K562 (cell line): ENCODE results near the gene TMF1. TPM values are rescaled to one million over a fixed set of nuclear protein-coding genes. Genes with fewer than 3 reads are reported as not detected.

ENCODE experiments used
- ARID2 ChIP-seq: fragments of 450-650 bp; IDR thresholded peaks from 2 replicates; pipeline ENCODE4 v1.6.1; 2017; ENCODE audit warnings: antibody characterized with exemption, mild to moderate bottlenecking
- CBFA2T2 ChIP-seq: fragments of 450-650 bp; conservative IDR thresholded peaks from 2 replicates; pipeline ENCODE4 v1.6.1; 2017; ENCODE audit warnings: mild to moderate bottlenecking
- CC2D1A ChIP-seq: fragments of 450-650 bp; IDR thresholded peaks from 2 replicates; pipeline ENCODE4 v1.6.1; 2017; ENCODE audit warnings: mild to moderate bottlenecking
- CHD1 ChIP-seq: fragments of 200-600 bp; sonication (generic); IDR thresholded peaks from one replicate; pipeline ENCODE4 v1.6.1; 2012; ENCODE audit warnings: mild to moderate bottlenecking, moderate library complexity, low read length, inconsistent platforms
- GTF2E2 ChIP-seq: fragments of 200-800 bp; sonication (Bioruptor generic); IDR thresholded peaks from 2 replicates; pipeline ENCODE4 v1.6.1; 2016; ENCODE audit warnings: missing genetic modification characterization, missing compliant biosample characterization
- HMG20A ChIP-seq: fragments of 450-650 bp; formaldehyde crosslinking; conservative IDR thresholded peaks from 2 replicates; pipeline ENCODE4 v1.4.0; 2020; ENCODE audit warnings: mild to moderate bottlenecking, mixed read lengths
- POU5F1 ChIP-seq: fragments of 150-350 bp; IDR thresholded peaks from 2 replicates; pipeline ENCODE4 v1.6.1; 2014; ENCODE audit warnings: borderline replicate concordance, low read length, low read depth, mild to moderate bottlenecking; ENCODE audit not compliant: partially characterized antibody
- TAL1 ChIP-seq: fragments of 450-650 bp; IDR thresholded peaks from 2 replicates; pipeline ENCODE4 v1.6.1; 2016; ENCODE audit warnings: mild to moderate bottlenecking
- TCF3 ChIP-seq: sonication (generic); formaldehyde crosslinking; IDR thresholded peaks from 2 replicates; pipeline ENCODE4 v1.4.0; 2020; ENCODE audit warnings: mild to moderate bottlenecking, missing genetic modification reagents
- TEAD4 ChIP-seq, 2 experiments: sonication (generic) in 1 of 2; formaldehyde crosslinking in 1 of 2; IDR thresholded peaks; 2 replicates each; pipeline versions ENCODE4 v1.6.1 to v1.8.0; 2012 to 2022; ENCODE audit warnings: borderline replicate concordance in 1 of 2, inconsistent platforms in 1 of 2, low read length in 1 of 2, mild to moderate bottlenecking in 1 of 2, missing genetic modification reagents in 1 of 2
- TGIF2 ChIP-seq: sonication (generic); formaldehyde crosslinking; IDR thresholded peaks from 2 replicates; pipeline ENCODE4 v1.8.1; 2022; ENCODE audit warnings: mild to moderate bottlenecking, missing genetic modification reagents, moderate library complexity
- ZNF584 ChIP-seq: fragments of 200-800 bp; sonication (Bioruptor generic); IDR thresholded peaks from 2 replicates; pipeline ENCODE4 v1.6.1; 2016; ENCODE audit warnings: low read depth, mild to moderate bottlenecking, missing genetic modification characterization, missing compliant biosample characterization
- polyA plus RNA-seq, 8 experiments: library from polyadenylated mRNA; depleted of rRNA in 4 of 8; stranded (reverse) in 5 of 8; unstranded in 3 of 8; fragments of >200 nt; fragmentation: Nextera tagmentation in 2 of 8; fragmentation: Illumina TruSeq in 1 of 8; extraction: Ambion mirVana in 2 of 8; extraction: Trizol in 1 of 8; gene quantifications; 2 replicates each; pipeline versions ENCODE4 v1.2.1 to v1.2.3, GENCODE V29; 2011 to 2014; ENCODE audit warnings: inconsistent platforms in 1 of 8, missing spikeins in 1 of 8
- total RNA-seq, 7 experiments: library from RNA; depleted of rRNA in 6 of 7; stranded (reverse); fragments of >200 nt in 6 of 7; fragmentation: Illumina TruSeq in 2 of 7; extraction: Trizol in 2 of 7; gene quantifications; 2 replicates each; pipeline versions ENCODE4 v1.2.1 to v1.2.3, GENCODE V29; 2011 to 2021; ENCODE audit warnings: low replicate concordance in 1 of 7
- TF ChIP-seq, protein P1 (sequence below), 2 experiments: fragments of 450-650 bp; formaldehyde crosslinking in 1 of 2; IDR thresholded peaks; 2 replicates each; pipeline versions ENCODE4 v1.4.0 to v1.6.1; 2014 to 2020; ENCODE audit warnings: mild to moderate bottlenecking in 2 of 2, borderline replicate concordance in 1 of 2, low read depth in 1 of 2
- TF ChIP-seq, protein P2 (sequence below): fragments of 450-650 bp; IDR thresholded peaks from one replicate; pipeline ENCODE4 v1.6.1; 2018; ENCODE audit warnings: mild to moderate bottlenecking, moderate library complexity; ENCODE audit not compliant: partially characterized antibody

The TMF1 gene
- total and polyA plus RNA-seq, 9 of the 15 experiments (the other 6 are each of a cell fraction or from before 2014, with no cell fraction given) = 3.1 to 13.9 (median 10.3) TPM

DNA sequence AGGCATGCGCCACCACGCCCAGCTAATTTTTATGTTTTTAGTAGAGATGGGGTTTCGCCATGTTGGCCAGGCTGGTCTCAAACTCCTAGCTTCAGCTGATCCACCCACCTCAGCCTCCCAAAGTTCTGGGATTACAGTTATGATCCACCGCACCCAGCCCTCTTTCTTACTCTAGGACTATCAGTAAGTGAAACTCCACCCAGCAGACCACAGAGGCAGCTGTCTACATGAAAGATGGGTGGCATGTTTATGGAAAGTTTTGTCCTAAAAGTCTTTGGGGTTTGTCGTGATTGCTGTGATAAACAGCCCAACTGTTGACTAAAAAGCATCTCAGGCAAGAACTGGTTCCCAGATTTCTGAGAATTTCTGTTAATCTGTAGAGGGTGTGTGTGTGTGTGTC lies 43.5 kb upstream of the TMF1 start (continued):
- TF ChIP-seq, protein P1, sequence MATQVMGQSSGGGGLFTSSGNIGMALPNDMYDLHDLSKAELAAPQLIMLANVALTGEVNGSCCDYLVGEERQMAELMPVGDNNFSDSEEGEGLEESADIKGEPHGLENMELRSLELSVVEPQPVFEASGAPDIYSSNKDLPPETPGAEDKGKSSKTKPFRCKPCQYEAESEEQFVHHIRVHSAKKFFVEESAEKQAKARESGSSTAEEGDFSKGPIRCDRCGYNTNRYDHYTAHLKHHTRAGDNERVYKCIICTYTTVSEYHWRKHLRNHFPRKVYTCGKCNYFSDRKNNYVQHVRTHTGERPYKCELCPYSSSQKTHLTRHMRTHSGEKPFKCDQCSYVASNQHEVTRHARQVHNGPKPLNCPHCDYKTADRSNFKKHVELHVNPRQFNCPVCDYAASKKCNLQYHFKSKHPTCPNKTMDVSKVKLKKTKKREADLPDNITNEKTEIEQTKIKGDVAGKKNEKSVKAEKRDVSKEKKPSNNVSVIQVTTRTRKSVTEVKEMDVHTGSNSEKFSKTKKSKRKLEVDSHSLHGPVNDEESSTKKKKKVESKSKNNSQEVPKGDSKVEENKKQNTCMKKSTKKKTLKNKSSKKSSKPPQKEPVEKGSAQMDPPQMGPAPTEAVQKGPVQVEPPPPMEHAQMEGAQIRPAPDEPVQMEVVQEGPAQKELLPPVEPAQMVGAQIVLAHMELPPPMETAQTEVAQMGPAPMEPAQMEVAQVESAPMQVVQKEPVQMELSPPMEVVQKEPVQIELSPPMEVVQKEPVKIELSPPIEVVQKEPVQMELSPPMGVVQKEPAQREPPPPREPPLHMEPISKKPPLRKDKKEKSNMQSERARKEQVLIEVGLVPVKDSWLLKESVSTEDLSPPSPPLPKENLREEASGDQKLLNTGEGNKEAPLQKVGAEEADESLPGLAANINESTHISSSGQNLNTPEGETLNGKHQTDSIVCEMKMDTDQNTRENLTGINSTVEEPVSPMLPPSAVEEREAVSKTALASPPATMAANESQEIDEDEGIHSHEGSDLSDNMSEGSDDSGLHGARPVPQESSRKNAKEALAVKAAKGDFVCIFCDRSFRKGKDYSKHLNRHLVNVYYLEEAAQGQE (IDR thresholded peaks at IDR 0.05; ENCODE audit: borderline replicate concordance) = peak; percentile 37; the same call in 1 of the 2 replicates
- TF ChIP-seq, protein P1 (CRISPR knock-in tag; IDR thresholded peaks at IDR 0.05; ENCODE audit: low read depth) = no peak
- TF ChIP-seq CHD1 (no peak), TGIF2 (no peak), CC2D1A (no peak), POU5F1 (no peak), HMG20A (CRISPR knock-in tag) (peak; percentile 69; the same call in 1 of the 2 replicates), ARID2 (no peak), ZNF584 (CRISPR knock-in tag) (no peak), GTF2E2 (tag) (no peak), TEAD4 (IDR thresholded peaks at IDR 0.05; ENCODE audit: low read length) (peak; percentile 52; the same call in 1 of the 2 replicates), TEAD4 (CRISPR knock-in tag; IDR thresholded peaks at IDR 0.05; ENCODE audit: borderline replicate concordance) (no peak), TAL1 (peak; percentile 34; the same call in 1 of the 2 replicates), TCF3 (peak; percentile 50), CBFA2T2 (0 out of 2 replicates have a peak, but pooled peaks have one; percentile 25)
- TF ChIP-seq, protein P2, sequence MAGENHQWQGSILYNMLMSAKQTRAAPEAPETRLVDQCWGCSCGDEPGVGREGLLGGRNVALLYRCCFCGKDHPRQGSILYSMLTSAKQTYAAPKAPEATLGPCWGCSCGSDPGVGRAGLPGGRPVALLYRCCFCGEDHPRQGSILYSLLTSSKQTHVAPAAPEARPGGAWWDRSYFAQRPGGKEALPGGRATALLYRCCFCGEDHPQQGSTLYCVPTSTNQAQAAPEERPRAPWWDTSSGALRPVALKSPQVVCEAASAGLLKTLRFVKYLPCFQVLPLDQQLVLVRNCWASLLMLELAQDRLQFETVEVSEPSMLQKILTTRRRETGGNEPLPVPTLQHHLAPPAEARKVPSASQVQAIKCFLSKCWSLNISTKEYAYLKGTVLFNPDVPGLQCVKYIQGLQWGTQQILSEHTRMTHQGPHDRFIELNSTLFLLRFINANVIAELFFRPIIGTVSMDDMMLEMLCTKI = no peak
